Liver (tissue), 9 donors: Measurements from ENCODE around the gene CAMK1D. TPM values are rescaled to one million over a fixed set of nuclear protein-coding genes. Genes with fewer than 3 reads are reported as not detected.

ENCODE experiments used
- DNase-seq: peaks from one replicate; pipeline ENCODE4 v3.0.0-alpha.2; 2017; ENCODE audit warnings: low spot score
- H3K27ac ChIP-seq, 2 donors: one replicate each; pipeline ENCODE4 v1.7.0; 2013; ENCODE audit warnings: inconsistent platforms in 2 of 2, low read length in 2 of 2, control low read depth in 1 of 2, low read depth in 1 of 2, mild to moderate bottlenecking in 1 of 2
- H3K27me3 ChIP-seq, 4 donors: one replicate each; pipeline versions ENCODE4 v1.6.1 to v1.7.0; 2013; ENCODE audit warnings: low read length in 3 of 4, inconsistent platforms in 1 of 4, mild to moderate bottlenecking in 1 of 4, moderate library complexity in 1 of 4; ENCODE audit not compliant: control insufficient read depth in 4 of 4, insufficient read depth in 4 of 4
- H3K36me3 ChIP-seq, 4 donors: one replicate each; pipeline versions ENCODE4 v1.6.1 to v1.7.0; 2013; ENCODE audit warnings: low read length in 3 of 4, mild to moderate bottlenecking in 3 of 4, low read depth in 1 of 4, moderate library complexity in 1 of 4; ENCODE audit not compliant: control insufficient read depth in 4 of 4, insufficient read depth in 3 of 4
- H3K4me1 ChIP-seq, 4 donors: one replicate each; pipeline versions ENCODE4 v1.6.1 to v1.7.0; 2013; ENCODE audit warnings: low read length in 3 of 4, mild to moderate bottlenecking in 3 of 4, moderate library complexity in 1 of 4; ENCODE audit not compliant: control insufficient read depth in 4 of 4, insufficient read depth in 4 of 4
- H3K4me3 ChIP-seq, 3 donors: one replicate each; pipeline versions ENCODE4 v1.6.1 to v1.7.0; 2013; ENCODE audit warnings: low read length in 3 of 3, control low read depth in 1 of 3, low read depth in 1 of 3, mild to moderate bottlenecking in 1 of 3
- H3K9ac ChIP-seq, 2 donors: one replicate each; pipeline ENCODE4 v1.7.0; 2013; ENCODE audit warnings: low read length in 2 of 2, mild to moderate bottlenecking in 2 of 2, moderate library complexity in 2 of 2, control low read depth in 1 of 2, low read depth in 1 of 2
- H3K9me3 ChIP-seq, 4 donors: one replicate each; pipeline versions ENCODE4 v1.6.1 to v1.7.0; 2013; ENCODE audit warnings: low read length in 3 of 4; ENCODE audit not compliant: control insufficient read depth in 4 of 4
- EGR1 ChIP-seq, 2 donors: IDR thresholded peaks; 2 replicates each; pipeline ENCODE4 v1.6.1; 2016 to 2018; ENCODE audit warnings: antibody characterized with exemption in 2 of 2, low read depth in 2 of 2
- FOXA1 ChIP-seq: IDR thresholded peaks from 2 replicates; pipeline ENCODE4 v1.6.1; 2016; ENCODE audit warnings: antibody characterized with exemption
- FOXA2 ChIP-seq: IDR thresholded peaks from 2 replicates; pipeline ENCODE4 v1.6.1; 2016; ENCODE audit warnings: antibody characterized with exemption
- GABPA ChIP-seq, 2 donors: IDR thresholded peaks in 1 of 2; conservative IDR thresholded peaks in 1 of 2; 2 replicates each; pipeline ENCODE4 v1.6.1; 2016; ENCODE audit warnings: antibody characterized with exemption in 2 of 2, mild to moderate bottlenecking in 1 of 2, moderate library complexity in 1 of 2
- HNF4A ChIP-seq, 2 donors: conservative IDR thresholded peaks; 2 replicates each; pipeline ENCODE4 v1.6.1; 2016; ENCODE audit warnings: antibody characterized with exemption in 2 of 2, mild to moderate bottlenecking in 2 of 2
- HNF4G ChIP-seq: IDR thresholded peaks from 2 replicates; pipeline ENCODE4 v1.6.1; 2016; ENCODE audit warnings: antibody characterized with exemption
- JUND ChIP-seq, 2 donors: IDR thresholded peaks; 2 replicates each; pipeline ENCODE4 v1.6.1; 2016; ENCODE audit warnings: antibody characterized with exemption in 2 of 2
- NR2F2 ChIP-seq: IDR thresholded peaks from 2 replicates; pipeline ENCODE4 v1.6.1; 2016; ENCODE audit warnings: antibody characterized with exemption
- RAD21 ChIP-seq, 2 donors: IDR thresholded peaks; 2 replicates each; pipeline ENCODE4 v1.6.1; 2016; ENCODE audit warnings: antibody characterized with exemption in 2 of 2, mild to moderate bottlenecking in 2 of 2
- RXRA ChIP-seq, 2 donors: IDR thresholded peaks; 2 replicates each; pipeline ENCODE4 v1.6.1; 2017 to 2018; ENCODE audit warnings: antibody characterized with exemption in 2 of 2, mild to moderate bottlenecking in 1 of 2
- SP1 ChIP-seq: IDR thresholded peaks from 2 replicates; pipeline ENCODE4 v1.6.1; 2018; ENCODE audit warnings: antibody characterized with exemption, mild to moderate bottlenecking
- TAF1 ChIP-seq: conservative IDR thresholded peaks from 2 replicates; pipeline ENCODE4 v1.6.1; 2016; ENCODE audit warnings: antibody characterized with exemption, mild to moderate bottlenecking
- YY1 ChIP-seq: IDR thresholded peaks from 2 replicates; pipeline ENCODE4 v1.6.1; 2016; ENCODE audit warnings: antibody characterized with exemption, mild to moderate bottlenecking
- WGBS: extraction: QIAGEN DNeasy Blood & Tissue Kit; methylation state at CpG from one replicate; pipeline ENCODE4 v1.1.7; 2013; 5-methylcytosine and 5-hydroxymethylcytosine counted together
- polyA plus RNA-seq, 2 donors: library from polyadenylated mRNA; stranded (reverse) in 1 of 2; unstranded in 1 of 2; fragments of 200-250 nt in 1 of 2; fragments of >200 nt in 1 of 2; fragmentation: Nextera tagmentation in 1 of 2; extraction: Ambion mirVana in 1 of 2; gene quantifications; one replicate each; pipeline versions ENCODE4 v1.2.1 to v1.2.3, GENCODE V29; 2013 to 2015
- total RNA-seq, 2 donors: library from RNA; depleted of rRNA; stranded (reverse); fragments of >200 nt; gene quantifications; one replicate each; pipeline ENCODE4 v1.2.3, GENCODE V29; 2014
- TF ChIP-seq, protein P1 (sequence below): IDR thresholded peaks from 2 replicates; pipeline ENCODE4 v1.6.1; 2016; ENCODE audit warnings: antibody characterized with exemption, mild to moderate bottlenecking
- TF ChIP-seq, protein P2 (sequence below): IDR thresholded peaks from 2 replicates; pipeline ENCODE4 v1.6.1; 2016; ENCODE audit warnings: antibody characterized with exemption
- TF ChIP-seq, protein P3 (sequence below): IDR thresholded peaks from 2 replicates; pipeline ENCODE4 v1.6.1; 2016; ENCODE audit warnings: antibody characterized with exemption
- TF ChIP-seq, protein P4 (sequence below): fragments of 150-350 bp; IDR thresholded peaks from 2 replicates; pipeline ENCODE4 v1.5.1; 2017; ENCODE audit warnings: improper control_type of control experiment, low read depth, low read length; ENCODE audit not compliant: missing input control
- TF ChIP-seq, protein P5 (sequence below): IDR thresholded peaks from 2 replicates; pipeline ENCODE4 v1.6.1; 2016; ENCODE audit warnings: antibody characterized with exemption
- donor health status: healthy.
- donor health status: healthy.
- donor health status: healthy.
- donor health status: healthy.
- donor health status: healthy.

Gene CAMK1D
- total and polyA plus RNA-seq, 4 donors = 2.7 to 10.1 (median 4.2) TPM

DNA sequence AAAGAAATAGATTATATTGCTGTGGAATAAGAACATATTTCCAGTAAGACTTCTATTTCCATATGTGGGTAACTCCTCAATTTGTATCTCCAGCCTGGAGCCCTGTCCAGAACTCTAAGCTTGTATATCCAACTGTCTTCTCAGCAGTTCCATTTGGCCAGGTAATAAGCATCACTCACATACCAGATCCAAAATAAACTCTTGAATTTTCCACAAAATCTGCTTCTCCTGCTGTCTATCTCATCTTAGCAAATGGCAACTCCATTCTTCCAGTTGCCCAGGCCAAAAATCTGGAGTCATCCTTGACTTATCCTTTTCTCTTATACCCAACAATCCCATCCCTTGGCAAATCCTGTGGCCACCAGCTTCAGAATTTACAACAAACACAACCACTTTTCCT, 325.8 kb downstream of the CAMK1D start (continued):
- TF ChIP-seq, protein P1, sequence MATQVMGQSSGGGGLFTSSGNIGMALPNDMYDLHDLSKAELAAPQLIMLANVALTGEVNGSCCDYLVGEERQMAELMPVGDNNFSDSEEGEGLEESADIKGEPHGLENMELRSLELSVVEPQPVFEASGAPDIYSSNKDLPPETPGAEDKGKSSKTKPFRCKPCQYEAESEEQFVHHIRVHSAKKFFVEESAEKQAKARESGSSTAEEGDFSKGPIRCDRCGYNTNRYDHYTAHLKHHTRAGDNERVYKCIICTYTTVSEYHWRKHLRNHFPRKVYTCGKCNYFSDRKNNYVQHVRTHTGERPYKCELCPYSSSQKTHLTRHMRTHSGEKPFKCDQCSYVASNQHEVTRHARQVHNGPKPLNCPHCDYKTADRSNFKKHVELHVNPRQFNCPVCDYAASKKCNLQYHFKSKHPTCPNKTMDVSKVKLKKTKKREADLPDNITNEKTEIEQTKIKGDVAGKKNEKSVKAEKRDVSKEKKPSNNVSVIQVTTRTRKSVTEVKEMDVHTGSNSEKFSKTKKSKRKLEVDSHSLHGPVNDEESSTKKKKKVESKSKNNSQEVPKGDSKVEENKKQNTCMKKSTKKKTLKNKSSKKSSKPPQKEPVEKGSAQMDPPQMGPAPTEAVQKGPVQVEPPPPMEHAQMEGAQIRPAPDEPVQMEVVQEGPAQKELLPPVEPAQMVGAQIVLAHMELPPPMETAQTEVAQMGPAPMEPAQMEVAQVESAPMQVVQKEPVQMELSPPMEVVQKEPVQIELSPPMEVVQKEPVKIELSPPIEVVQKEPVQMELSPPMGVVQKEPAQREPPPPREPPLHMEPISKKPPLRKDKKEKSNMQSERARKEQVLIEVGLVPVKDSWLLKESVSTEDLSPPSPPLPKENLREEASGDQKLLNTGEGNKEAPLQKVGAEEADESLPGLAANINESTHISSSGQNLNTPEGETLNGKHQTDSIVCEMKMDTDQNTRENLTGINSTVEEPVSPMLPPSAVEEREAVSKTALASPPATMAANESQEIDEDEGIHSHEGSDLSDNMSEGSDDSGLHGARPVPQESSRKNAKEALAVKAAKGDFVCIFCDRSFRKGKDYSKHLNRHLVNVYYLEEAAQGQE = no peak
- TF ChIP-seq RAD21 (IDR thresholded peaks at IDR 0.05) (no peak), TAF1 (no peak)

DNA sequence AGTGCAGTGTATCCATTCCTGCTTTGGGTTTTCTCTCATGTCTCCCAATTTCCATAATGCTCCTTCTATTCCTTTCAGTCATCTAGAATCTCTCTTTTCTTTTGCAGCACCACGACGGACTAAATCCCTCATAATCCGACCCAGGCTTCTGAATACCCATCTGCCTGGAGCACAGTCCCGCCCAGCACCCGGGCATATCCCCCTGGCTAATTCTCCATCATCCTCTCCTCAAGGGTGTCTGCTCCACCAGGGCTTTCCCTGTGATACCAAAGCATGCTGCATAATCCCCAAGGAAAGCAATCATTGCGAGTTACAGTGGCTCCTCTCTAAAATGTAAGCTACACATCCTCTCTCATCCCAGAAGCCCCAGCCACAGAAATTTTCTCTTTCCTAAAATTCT, 330.3 kb downstream of the CAMK1D start:
- no peak overlapping the region for H3K4me3 ChIP-seq
- no peaks in the 10 kb centered on the region for H3K27me3 ChIP-seq
- no peak for DNase-seq
- no peak overlapping the region for H3K9ac ChIP-seq
- TF ChIP-seq NR2F2 (no peak), JUND (IDR thresholded peaks at IDR 0.05) (no peak), SP1 (no peak), RAD21 (IDR thresholded peaks at IDR 0.05) (no peak), GABPA (IDR thresholded peaks at IDR 0.05 in 1 of 2, conservative IDR thresholded peaks at IDR 0.05 in 1 of 2) (no peak), EGR1 (IDR thresholded peaks at IDR 0.05; ENCODE audit: low read depth in 2 of 2) (no peak), FOXA1 (no peak), YY1 (no peak), RXRA (IDR thresholded peaks at IDR 0.05) (no peak)
- TF ChIP-seq, protein P2, sequence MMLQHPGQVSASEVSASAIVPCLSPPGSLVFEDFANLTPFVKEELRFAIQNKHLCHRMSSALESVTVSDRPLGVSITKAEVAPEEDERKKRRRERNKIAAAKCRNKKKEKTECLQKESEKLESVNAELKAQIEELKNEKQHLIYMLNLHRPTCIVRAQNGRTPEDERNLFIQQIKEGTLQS = no peak
- TF ChIP-seq, protein P3, sequence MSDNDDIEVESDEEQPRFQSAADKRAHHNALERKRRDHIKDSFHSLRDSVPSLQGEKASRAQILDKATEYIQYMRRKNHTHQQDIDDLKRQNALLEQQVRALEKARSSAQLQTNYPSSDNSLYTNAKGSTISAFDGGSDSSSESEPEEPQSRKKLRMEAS = no peak
- no peak overlapping the region for H3K27ac ChIP-seq
- no peaks in the 10 kb centered on the region for H3K36me3 ChIP-seq
- no peaks in the 10 kb centered on the region for H3K4me1 ChIP-seq
- no peaks in the 10 kb centered on the region for H3K9me3 ChIP-seq
- WGBS = 97% methylated on average over 6 of the region's 6 CpGs

DNA sequence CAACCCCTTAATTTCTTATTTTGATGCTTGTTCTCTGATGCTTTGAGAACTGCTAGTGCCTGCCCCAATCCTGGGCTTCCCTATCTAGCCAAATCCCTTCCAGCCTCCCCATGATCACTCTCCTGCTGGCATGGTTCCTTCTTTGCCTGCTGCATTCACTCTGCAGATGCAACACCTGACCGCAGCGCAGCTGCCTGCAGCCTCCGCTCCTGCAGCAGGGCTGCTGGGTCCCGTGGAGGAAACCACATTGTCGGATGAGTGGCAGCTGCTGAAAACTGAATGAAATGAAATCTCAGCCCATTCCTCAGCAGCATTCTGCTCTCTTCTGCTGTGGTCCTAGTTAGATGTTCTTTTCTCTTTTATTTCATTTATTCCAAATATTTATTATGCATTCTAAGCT, 331.9 kb downstream of the CAMK1D start:
- H3K27ac ChIP-seq = no peak overlapping the region
- no peak overlapping the region for H3K9ac ChIP-seq
- H3K4me3 ChIP-seq = no peak overlapping the region
- no peaks in the 10 kb centered on the region for H3K9me3 ChIP-seq
- no peak for DNase-seq
- H3K36me3 ChIP-seq = no peaks in the 10 kb centered on the region
- WGBS = 97% methylated on average over 5 of the region's 5 CpGs
- H3K4me1 ChIP-seq = no peaks in the 10 kb centered on the region
- H3K27me3 ChIP-seq = no peaks in the 10 kb centered on the region
- TF ChIP-seq TAF1 = no peak
- no peak for TF ChIP-seq JUND (IDR thresholded peaks at IDR 0.05)
- TF ChIP-seq FOXA2 = no peak
- TF ChIP-seq FOXA1 = no peak
- TF ChIP-seq RXRA (IDR thresholded peaks at IDR 0.05) = no peak
- TF ChIP-seq NR2F2 = no peak

DNA sequence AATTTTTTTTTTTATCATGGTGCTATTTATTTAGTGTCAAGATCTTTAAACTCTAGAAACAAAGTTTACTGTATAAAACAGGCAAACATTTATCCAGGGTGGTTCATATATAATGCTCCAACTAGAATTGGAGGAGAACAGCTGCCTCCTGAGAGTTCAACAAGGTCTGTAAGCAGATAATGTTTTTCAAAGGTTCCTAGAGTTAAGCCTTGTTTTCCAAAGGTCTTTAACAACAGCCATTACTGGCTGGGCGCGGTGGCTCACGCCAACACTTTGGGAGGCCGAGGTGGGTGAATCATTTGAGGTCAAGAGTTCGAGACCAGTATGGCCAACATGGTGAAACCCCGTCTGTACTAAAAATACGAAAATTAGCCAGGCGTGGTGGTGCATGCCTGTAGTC, 335.4 kb downstream of the CAMK1D start:
- no peaks in the 10 kb centered on the region for H3K27me3 ChIP-seq
- no peak overlapping the region for H3K27ac ChIP-seq
- H3K9ac ChIP-seq = no peak overlapping the region
- H3K36me3 ChIP-seq = no peaks in the 10 kb centered on the region
- peaks cover 0 to 15% (median under 1%) of the 10 kb centered on the region in 4 donors for H3K4me1 ChIP-seq
- WGBS = 94% methylated on average over 8 of the region's 8 CpGs
- H3K4me3 ChIP-seq = no peak overlapping the region
- no peaks in the 10 kb centered on the region for H3K9me3 ChIP-seq
- DNase-seq = no peak
- TF ChIP-seq RAD21 (IDR thresholded peaks at IDR 0.05) (no peak), RXRA (IDR thresholded peaks at IDR 0.05) (no peak), TAF1 (no peak), NR2F2 (no peak), HNF4A (conservative IDR thresholded peaks at IDR 0.05) (no peak), SP1 (no peak), FOXA2 (no peak), FOXA1 (no peak), HNF4G (no peak), YY1 (no peak), GABPA (IDR thresholded peaks at IDR 0.05 in 1 of 2, conservative IDR thresholded peaks at IDR 0.05 in 1 of 2) (no peak)
- TF ChIP-seq, protein P2 = no peak
- TF ChIP-seq, protein P4, sequence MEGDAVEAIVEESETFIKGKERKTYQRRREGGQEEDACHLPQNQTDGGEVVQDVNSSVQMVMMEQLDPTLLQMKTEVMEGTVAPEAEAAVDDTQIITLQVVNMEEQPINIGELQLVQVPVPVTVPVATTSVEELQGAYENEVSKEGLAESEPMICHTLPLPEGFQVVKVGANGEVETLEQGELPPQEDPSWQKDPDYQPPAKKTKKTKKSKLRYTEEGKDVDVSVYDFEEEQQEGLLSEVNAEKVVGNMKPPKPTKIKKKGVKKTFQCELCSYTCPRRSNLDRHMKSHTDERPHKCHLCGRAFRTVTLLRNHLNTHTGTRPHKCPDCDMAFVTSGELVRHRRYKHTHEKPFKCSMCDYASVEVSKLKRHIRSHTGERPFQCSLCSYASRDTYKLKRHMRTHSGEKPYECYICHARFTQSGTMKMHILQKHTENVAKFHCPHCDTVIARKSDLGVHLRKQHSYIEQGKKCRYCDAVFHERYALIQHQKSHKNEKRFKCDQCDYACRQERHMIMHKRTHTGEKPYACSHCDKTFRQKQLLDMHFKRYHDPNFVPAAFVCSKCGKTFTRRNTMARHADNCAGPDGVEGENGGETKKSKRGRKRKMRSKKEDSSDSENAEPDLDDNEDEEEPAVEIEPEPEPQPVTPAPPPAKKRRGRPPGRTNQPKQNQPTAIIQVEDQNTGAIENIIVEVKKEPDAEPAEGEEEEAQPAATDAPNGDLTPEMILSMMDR = no peak
- TF ChIP-seq, protein P5, sequence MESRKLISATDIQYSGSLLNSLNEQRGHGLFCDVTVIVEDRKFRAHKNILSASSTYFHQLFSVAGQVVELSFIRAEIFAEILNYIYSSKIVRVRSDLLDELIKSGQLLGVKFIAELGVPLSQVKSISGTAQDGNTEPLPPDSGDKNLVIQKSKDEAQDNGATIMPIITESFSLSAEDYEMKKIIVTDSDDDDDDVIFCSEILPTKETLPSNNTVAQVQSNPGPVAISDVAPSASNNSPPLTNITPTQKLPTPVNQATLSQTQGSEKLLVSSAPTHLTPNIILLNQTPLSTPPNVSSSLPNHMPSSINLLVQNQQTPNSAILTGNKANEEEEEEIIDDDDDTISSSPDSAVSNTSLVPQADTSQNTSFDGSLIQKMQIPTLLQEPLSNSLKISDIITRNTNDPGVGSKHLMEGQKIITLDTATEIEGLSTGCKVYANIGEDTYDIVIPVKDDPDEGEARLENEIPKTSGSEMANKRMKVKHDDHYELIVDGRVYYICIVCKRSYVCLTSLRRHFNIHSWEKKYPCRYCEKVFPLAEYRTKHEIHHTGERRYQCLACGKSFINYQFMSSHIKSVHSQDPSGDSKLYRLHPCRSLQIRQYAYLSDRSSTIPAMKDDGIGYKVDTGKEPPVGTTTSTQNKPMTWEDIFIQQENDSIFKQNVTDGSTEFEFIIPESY = no peak
